ENCODE results near the gene PDZD2.
"Not testable (repeated sequence)": the region's sequence is repeated elsewhere in the genome, so short reads cannot be mapped to it uniquely, and the experiment has no call there.

Gene PDZD2

DNA sequence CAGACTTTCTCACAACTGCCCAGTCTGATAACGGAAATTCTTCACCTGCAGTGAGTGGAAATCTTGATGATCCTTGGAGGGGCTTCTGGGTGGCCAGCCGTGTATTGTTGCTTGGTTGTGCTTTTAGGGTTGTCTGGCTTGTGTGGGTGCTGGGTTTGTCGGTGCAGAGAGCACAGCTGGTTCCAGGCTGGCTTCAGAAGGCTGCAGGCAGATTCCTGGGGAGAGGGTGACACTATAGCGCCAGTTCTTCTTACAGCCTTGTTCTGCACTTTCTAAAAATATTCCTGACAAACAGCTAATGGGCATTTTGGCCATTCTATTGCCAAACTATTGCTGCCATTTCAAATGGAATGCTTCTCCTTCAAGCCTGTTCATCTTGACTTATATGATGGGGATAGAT is 99.3 kb downstream of the PDZD2 start:
- DNase-seq, result no peak

DNA sequence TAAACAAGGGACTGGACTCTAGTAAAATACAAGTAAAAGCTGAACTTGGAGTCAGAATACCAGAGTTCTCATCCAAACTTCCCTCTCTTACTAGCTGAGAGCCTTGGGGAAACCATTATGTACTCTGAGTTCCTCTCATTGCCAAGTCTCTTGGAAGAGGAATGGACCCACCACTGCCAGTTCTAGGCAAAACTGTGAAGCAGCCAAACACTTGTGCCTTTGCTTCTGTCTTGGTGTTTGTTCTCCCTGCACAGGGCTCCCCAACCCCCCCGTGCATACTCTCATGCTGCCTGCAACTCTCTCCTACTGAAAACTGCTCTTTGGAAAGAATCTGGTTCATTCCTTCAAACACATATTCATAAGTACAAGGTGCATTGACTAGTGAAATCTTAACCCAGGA is 102.6 kb downstream of the PDZD2 start:
- no peak for DNase-seq

GRCh38 chr5:31743678-31744077 is 104.7 kb downstream of the PDZD2 start:
- DNase-seq, result no peak

GRCh38 chr5:31748458-31749172 is 109.7 kb downstream of the PDZD2 start:
- no peak for DNase-seq

- DNase-seq, result no peak
These were observed 111.3 kb downstream of the PDZD2 start for GRCh38 chr5:31750215-31750614.

DNA sequence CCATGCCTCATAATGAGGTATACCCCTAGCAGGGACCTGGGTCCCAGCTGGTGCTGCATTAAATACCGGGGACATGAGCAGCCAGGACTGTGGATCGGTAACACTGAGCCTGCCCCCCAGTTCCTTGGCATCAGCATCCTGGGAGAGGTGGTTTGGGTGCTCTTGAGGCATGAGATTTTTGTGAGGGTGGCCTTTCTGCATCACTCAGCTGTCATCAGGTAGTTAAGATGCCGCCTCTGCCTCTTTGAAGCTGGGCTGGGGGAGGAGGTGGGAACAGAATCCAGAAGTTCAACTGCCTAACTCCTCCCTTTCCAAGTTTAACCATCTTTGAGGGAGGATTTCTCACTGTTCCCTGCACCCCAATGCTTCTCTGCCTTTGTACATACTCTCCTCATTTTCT is 112.7 kb downstream of the PDZD2 start:
- DNase-seq, result no peak

GRCh38 chr5:31753700-31754357 is 114.9 kb downstream of the PDZD2 start:
- no peak for DNase-seq

DNA sequence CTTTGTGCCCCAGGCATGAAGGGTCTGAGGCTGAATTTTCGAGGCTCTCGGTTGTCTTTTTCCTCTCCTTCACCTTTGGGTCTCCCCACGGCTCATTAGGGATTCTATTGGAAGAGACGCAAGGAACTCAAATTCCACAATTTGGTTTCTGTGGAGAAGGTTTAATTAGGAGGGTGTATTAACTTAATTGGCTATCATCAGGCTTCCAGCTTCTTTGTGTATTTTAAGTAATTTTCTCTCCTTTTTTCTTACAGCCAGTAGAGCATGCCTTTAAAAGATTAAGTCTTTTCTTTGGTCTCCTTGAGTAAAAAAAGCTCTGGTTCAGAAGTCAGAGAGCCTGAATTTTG is 115.4 kb downstream of the PDZD2 start:
- no peak for DNase-seq

GRCh38 chr5:31754741-31755675 is 116.1 kb downstream of the PDZD2 start:
- DNase-seq, result no peak

DNA sequence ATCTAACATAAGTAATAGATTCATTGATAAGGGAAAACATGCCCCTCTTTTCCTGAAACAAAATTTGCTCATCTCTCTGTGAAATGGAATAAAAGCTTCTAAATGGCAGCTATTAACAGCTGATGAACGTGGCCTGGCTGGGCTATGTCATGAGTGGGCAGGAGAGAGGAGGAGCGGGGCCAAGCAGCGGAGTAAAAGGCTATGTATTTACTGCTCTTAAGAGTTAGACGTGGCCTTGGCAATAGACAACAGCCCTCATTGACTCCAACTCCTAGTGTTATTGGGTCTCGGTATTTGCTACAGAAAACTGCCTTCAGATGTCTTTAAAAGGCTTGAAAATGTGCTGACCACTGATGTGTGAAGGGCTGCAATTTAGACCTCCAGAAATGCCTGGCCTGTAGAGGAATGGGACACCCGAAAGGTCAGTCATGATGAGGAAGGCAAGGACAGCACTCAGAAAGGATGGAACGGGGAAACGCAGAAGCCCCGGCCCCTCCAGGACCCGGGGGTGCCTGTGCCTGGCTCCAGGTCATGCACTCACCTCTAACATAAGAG is 116.8 kb downstream of the PDZD2 start:
- no peak for DNase-seq

- no peak for DNase-seq
These were observed 118.9 kb downstream of the PDZD2 start for GRCh38 chr5:31757806-31758205.

DNA sequence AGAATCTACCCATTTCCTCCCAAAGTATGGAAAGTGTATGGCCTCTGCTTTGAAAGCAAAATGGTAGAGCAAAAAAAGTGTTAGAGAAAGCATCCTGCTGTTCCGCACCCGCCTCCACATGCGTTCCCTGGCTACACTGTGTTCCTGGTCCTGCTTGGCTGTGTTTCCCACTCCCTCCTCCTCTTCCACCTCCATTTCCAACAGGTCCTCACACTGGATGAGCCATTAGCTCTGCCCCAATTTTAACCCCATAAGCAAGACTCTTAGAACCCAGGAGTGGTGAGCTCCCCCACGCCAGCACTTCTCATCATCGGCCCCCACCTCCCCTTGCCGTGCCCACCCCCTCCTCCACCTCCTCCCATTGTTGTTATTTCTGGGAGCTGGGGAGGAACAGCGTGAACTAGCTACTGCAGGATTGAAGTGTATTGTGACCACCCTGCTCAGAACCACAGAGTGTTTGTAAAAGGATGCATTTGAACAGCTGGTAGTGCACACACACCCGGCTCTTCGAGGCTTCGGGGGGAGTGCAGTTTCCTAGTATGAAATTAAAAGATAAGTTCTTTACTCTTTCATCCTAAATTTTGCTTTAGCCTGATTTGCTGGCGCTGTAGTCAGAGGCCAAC is 120.0 kb downstream of the PDZD2 start:
- DNase-seq, result no peak

GRCh38 chr5:31759925-31760324 is 121.0 kb downstream of the PDZD2 start:
- no peak for DNase-seq

GRCh38 chr5:31761877-31762276 is 122.9 kb downstream of the PDZD2 start:
- DNase-seq, result no peak

GRCh38 chr5:31763424-31763823 is 124.5 kb downstream of the PDZD2 start:
- no peak for DNase-seq

- DNase-seq, result not testable (repeated sequence)
These were observed 125.8 kb downstream of the PDZD2 start for GRCh38 chr5:31764687-31765086.

GRCh38 chr5:31767335-31768031 is 128.6 kb downstream of the PDZD2 start:
- DNase-seq, result no peak

DNA sequence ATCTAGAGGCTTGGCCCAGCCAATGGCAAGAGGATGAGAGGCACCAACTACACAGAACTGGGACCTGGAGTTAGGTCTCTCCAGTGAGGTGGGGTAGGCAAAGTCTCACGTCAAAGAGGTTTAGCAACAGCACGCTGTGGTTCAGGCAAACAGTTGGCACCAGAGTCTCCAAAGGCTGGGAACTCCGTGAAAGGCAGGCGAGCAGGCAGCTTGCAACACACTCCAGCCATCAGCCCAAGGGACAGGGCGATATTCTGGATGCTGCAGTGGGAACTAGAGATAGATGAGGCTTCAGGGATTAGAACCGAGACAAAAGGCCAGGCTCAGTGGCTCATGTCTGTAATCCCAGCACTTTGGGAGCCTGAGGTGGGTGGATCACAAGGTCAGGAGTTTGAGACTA is 129.1 kb downstream of the PDZD2 start:
- no peak for DNase-seq

DNA sequence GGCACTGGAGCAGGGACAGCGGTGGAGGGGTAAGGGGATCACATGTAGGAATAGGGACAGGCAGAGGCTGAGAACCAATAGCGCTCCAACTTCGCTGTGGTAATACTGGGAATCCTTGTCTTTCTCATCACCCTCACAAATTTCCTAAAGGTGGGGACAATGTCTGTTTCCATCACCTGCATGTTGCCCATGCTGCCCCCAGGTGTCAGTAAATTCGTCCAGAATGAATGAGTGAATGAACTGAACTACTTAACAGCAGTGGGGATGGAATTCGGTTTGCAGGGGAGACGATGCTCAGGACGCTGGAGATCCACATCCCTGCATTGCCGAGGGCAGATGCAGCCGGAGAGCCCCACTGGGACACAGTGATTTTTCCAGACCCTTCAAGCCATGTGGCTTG is 129.9 kb downstream of the PDZD2 start:
- DNase-seq, result no peak

- DNase-seq, result no peak
These were observed 130.6 kb downstream of the PDZD2 start for GRCh38 chr5:31769530-31769929.

- DNase-seq, result no peak
These were observed 131.3 kb downstream of the PDZD2 start for GRCh38 chr5:31770132-31770720.

- DNase-seq, result no peak
These were observed 132.1 kb downstream of the PDZD2 start for GRCh38 chr5:31770998-31771397.
